VCaP (cell line): ENCODE results near the gene FKBP14.

Experiments
- H3K27ac ChIP-seq: fragments of 450-650 bp; 2 replicates; pipeline ENCODE4 v1.5.1; 2017
- CTCF ChIP-seq: fragments of 450-650 bp; conservative IDR thresholded peaks from 2 replicates; pipeline ENCODE4 v1.5.1; 2017; ENCODE audit warnings: mild to moderate bottlenecking, moderate library complexity

The FKBP14 gene

GRCh38 chr7:29977886-29978651, 48.4 kb downstream of the FKBP14 start:
- no peak overlapping the region for H3K27ac ChIP-seq
- TF ChIP-seq CTCF, result no peak

DNA sequence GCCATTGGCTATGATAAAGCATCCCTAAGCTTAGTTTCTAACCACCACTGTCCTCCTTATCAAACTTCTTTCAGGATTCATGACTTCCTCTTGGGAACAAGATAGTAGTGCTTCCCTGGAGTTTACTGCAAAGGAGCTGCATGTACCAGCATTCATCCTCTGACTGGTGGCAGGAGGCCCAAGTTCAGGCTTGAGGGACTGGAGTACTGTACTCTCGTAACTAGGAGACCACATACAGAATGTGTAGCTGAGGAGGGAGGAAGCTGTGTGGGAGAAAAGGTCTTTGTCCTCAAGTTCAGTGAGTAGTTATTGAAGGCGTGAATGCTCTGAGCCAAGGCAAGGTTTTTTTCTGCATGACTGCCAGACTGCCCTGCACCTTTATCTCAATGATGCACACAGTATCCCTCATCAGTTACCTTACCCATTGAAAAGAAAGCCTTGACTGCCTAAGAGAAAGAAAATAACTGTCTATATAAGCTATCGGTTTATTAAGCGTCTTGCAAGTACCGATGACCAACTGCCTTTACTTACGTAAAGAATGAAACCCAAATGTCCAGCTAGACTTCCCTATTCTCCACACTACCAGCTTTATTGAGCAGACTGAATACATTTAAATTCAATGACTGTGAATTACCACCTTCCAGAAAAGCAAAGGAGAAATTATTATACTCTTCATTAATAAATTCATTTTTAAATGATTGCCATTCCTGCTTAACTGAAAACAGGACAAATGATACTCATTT, 49.7 kb downstream of the FKBP14 start:
- no peak for TF ChIP-seq CTCF
- no peak overlapping the region for H3K27ac ChIP-seq

- no peak overlapping the region for H3K27ac ChIP-seq
- no peak for TF ChIP-seq CTCF
Observed at GRCh38 chr7:29976266-29976665, 50.2 kb downstream of the FKBP14 start.

GRCh38 chr7:29975561-29975960, 50.9 kb downstream of the FKBP14 start:
- TF ChIP-seq CTCF, result no peak
- H3K27ac ChIP-seq, result no peak overlapping the region

DNA sequence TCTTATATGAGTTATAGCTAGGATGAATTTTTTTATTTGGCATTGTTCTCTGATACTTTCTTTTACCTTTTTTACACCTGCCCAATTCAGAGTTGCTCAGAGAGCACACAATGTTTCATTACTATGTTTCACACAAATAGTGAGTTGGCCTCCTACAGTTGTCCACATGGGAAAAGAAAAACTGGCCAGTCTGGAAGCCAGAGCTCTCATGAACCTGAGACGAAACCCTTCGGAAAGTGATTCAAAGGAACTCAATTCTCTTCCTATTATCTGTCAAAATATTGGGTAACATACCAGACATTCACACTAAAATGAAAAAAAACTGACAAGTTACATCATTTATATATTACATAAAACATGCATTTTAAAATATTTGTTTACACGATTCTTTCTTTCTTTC, 52.2 kb downstream of the FKBP14 start:
- TF ChIP-seq CTCF, result no peak
- H3K27ac ChIP-seq, result no peak overlapping the region

DNA sequence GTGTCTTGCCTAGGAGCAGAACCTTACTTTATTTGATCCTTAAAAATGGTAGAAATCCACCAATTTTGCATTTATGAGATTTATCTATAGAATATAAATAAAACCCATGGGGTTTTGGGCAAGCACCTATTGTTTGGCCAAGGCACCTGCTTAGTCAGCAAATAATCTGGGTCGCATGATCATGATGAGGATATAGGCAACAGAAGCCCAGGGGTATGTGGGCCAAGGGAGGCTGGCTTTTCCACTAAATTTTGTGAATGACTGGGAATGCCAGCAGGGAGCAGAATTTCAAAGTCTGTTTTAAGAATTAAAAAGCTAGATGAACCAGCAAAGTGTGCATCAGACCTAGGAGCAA, 54.2 kb downstream of the FKBP14 start:
- H3K27ac ChIP-seq, result no peak overlapping the region
- TF ChIP-seq CTCF, result no peak

DNA sequence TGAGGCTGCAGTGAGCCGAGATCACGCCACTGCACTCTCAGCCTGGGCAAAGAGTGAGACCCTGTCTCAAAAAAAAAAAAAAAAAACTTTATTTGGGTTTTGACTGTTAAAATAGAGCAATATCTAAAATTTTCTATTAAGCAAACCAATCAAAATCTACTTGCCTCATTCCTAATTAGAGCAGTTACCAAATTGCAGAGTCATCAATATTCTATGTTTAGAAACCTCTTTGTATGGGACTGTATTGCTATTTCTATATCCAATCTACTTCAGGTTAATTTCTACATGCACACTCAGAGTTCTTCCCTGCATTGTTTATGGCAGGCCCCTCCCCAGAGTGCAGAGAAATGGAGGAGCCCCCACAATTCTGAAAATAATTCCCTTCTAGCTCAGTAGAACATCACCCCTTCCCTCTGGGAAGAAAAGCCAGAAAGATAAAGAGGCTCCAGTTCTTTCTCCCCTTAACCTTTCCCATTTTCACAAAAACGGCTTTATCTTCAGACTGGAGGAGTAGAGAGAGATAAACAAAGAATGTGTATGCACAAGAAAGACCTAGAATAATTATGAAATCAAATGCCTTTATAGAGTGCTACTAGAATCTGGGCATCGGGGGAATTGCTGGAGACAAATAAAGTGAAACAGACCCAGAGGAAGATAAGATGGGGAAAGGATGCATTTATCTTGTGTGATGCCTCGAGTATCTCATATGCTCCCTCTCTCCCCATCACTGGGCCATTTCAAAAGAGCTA, 54.8 kb downstream of the FKBP14 start:
- TF ChIP-seq CTCF, result no peak
- no peak overlapping the region for H3K27ac ChIP-seq
